CD14-positive monocyte (primary cell): ENCODE results near the gene ZNF202. TPM values are rescaled to one million over a fixed set of nuclear protein-coding genes. Genes with fewer than 3 reads are reported as not detected.

Experiments
- DNase-seq, 3 donors: peaks; one replicate each; pipeline ENCODE4 v3.0.0-alpha.2; 2011 to 2022
- H2AFZ ChIP-seq: 2 replicates; pipeline ENCODE4 v1.6.0; 2012; ENCODE audit warnings: mild to moderate bottlenecking, low read depth, low read length, inconsistent platforms; ENCODE audit not compliant: insufficient read depth, poor library complexity, severe bottlenecking
- H3K27ac ChIP-seq, 2 donors: 1 replicate in 1 of 2; 2 replicates in 1 of 2; pipeline ENCODE4 v1.5.1; 2012 to 2013; ENCODE audit warnings: low read length in 2 of 2, control low read depth in 1 of 2, inconsistent platforms in 1 of 2, low read depth in 1 of 2, mild to moderate bottlenecking in 1 of 2
- H3K27me3 ChIP-seq, 2 donors: one replicate each; pipeline versions ENCODE4 v1.6.0 to v1.6.1; 2011 to 2013; ENCODE audit warnings: low read length in 2 of 2; ENCODE audit not compliant: control insufficient read depth in 2 of 2, insufficient read depth in 2 of 2
- H3K36me3 ChIP-seq, 2 donors: replicated peaks in 1 of 2; 1 replicate in 1 of 2; 2 replicates in 1 of 2; pipeline versions ENCODE4 v1.5.1 to v1.6.1; 2012 to 2013; ENCODE audit warnings: low read length in 2 of 2, control low read depth in 1 of 2, inconsistent platforms in 1 of 2, mild to moderate bottlenecking in 1 of 2; ENCODE audit not compliant: insufficient read depth in 2 of 2, control insufficient read depth in 1 of 2
- H3K4me1 ChIP-seq, 2 donors: 1 replicate in 1 of 2; 2 replicates in 1 of 2; pipeline versions ENCODE4 v1.5.1 to v1.6.1; 2012 to 2013; ENCODE audit warnings: low read length in 2 of 2, control low read depth in 1 of 2, inconsistent platforms in 1 of 2, mild to moderate bottlenecking in 1 of 2, moderate library complexity in 1 of 2; ENCODE audit not compliant: insufficient read depth in 2 of 2, control insufficient read depth in 1 of 2
- H3K4me2 ChIP-seq: replicated peaks from 2 replicates; pipeline ENCODE3; 2012; ENCODE audit warnings: low read length, moderate library complexity, mild to moderate bottlenecking; ENCODE audit not compliant: poor library complexity, severe bottlenecking; ENCODE audit errors: extremely low read depth
- H3K4me3 ChIP-seq, 3 experiments: fragments of 200-600 bp in 1 of 3; sonication (generic) in 1 of 3; replicated peaks in 1 of 3; 1 replicate in 2 of 3; 2 replicates in 1 of 3; pipeline ENCODE4 v1.5.1; 2011 to 2013; ENCODE audit warnings: low read length in 3 of 3, mild to moderate bottlenecking in 3 of 3, control low read depth in 2 of 3, low read depth in 2 of 3, inconsistent platforms in 1 of 3, moderate library complexity in 1 of 3
- H3K79me2 ChIP-seq: 2 replicates; pipeline ENCODE4 v1.6.0; 2012; ENCODE audit warnings: mild to moderate bottlenecking, control low read depth, inconsistent platforms, low read length, moderate library complexity; ENCODE audit not compliant: insufficient read depth
- H3K9ac ChIP-seq: 2 replicates; pipeline ENCODE4 v1.6.0; 2017; ENCODE audit warnings: low read length, mild to moderate bottlenecking; ENCODE audit not compliant: insufficient read depth, poor library complexity, severe bottlenecking
- H3K9me3 ChIP-seq, 2 donors: replicated peaks in 1 of 2; 1 replicate in 1 of 2; 2 replicates in 1 of 2; pipeline versions ENCODE4 v1.5.1 to v1.6.1; 2012 to 2013; ENCODE audit warnings: low read length in 2 of 2, control low read depth in 1 of 2; ENCODE audit not compliant: control insufficient read depth in 1 of 2, insufficient read depth in 1 of 2
- H4K20me1 ChIP-seq: 2 replicates; pipeline ENCODE4 v1.6.0; 2012; ENCODE audit warnings: mild to moderate bottlenecking, low read length, control low read depth, moderate library complexity; ENCODE audit not compliant: insufficient read depth
- H3K27ac Mint-ChIP-seq, 7 donors: one replicate each; pipeline ENCODE4 v1.8.0; 2020; ENCODE audit warnings: mild to moderate bottlenecking in 7 of 7, mixed read lengths in 7 of 7, moderate library complexity in 6 of 7, inconsistent platforms in 2 of 7
- H3K27me3 Mint-ChIP-seq, 3 donors: one replicate each; pipeline ENCODE4 v1.8.0; 2021 to 2022; ENCODE audit warnings: low read depth in 3 of 3, mild to moderate bottlenecking in 3 of 3, mixed read lengths in 3 of 3, moderate library complexity in 3 of 3, inconsistent platforms in 1 of 3
- H3K36me3 Mint-ChIP-seq, 2 donors: one replicate each; pipeline ENCODE4 v1.8.0; 2020; ENCODE audit warnings: mixed read lengths in 2 of 2, inconsistent platforms in 1 of 2, mild to moderate bottlenecking in 1 of 2
- H3K4me1 Mint-ChIP-seq: one replicate; pipeline ENCODE4 v1.8.0; 2020; ENCODE audit warnings: mild to moderate bottlenecking, mixed read lengths
- H3K4me3 Mint-ChIP-seq, 2 donors: one replicate each; pipeline ENCODE4 v1.8.0; 2020; ENCODE audit warnings: mild to moderate bottlenecking in 2 of 2, mixed read lengths in 2 of 2, moderate library complexity in 1 of 2
- H3K9me3 Mint-ChIP-seq, 7 donors: one replicate each; pipeline ENCODE4 v1.8.0; 2020 to 2022; ENCODE audit warnings: mixed read lengths in 7 of 7, mild to moderate bottlenecking in 6 of 7, moderate library complexity in 6 of 7, inconsistent platforms in 2 of 7
- CTCF ChIP-seq: fragments of 200-600 bp; IDR thresholded peaks from one replicate; pipeline ENCODE4 v1.8.0; 2022; ENCODE audit warnings: antibody characterized with exemption, mild to moderate bottlenecking
- WGBS: methylation state at CpG from one replicate; pipeline ENCODE4 v1.1.5; 2013; ENCODE audit warnings: missing lambda C conversion rate; ENCODE audit not compliant: insufficient coverage; 5-methylcytosine and 5-hydroxymethylcytosine counted together
- intact Hi-C, 2 donors: fragments of 100-400 bp; cut with micrococcal nuclease; formaldehyde crosslinking; loops; one replicate each; pipeline versions ENCODE4 v1.15.0 to v1.15.1; 2023
- polyA plus RNA-seq, 3 donors: library from polyadenylated mRNA; depleted of rRNA in 1 of 3; unstranded in 2 of 3; stranded (reverse) in 1 of 3; fragments of 300-500 nt in 2 of 3; fragments of >200 nt in 1 of 3; fragmentation: Illumina TruSeq in 2 of 3; gene quantifications; 1 replicate in 2 of 3; 2 replicates in 1 of 3; pipeline ENCODE4 v1.2.3, GENCODE V29; 2012 to 2021

ZNF202 gene
- polyA plus RNA-seq, 3 donors, result 1.5 to 6.6 (median 1.9) TPM

- Mint-ChIP-seq H3K9me3 (no peaks in the 10 kb centered on the region), H3K4me3 (no peak overlapping the region), H3K36me3 (no peaks in the 10 kb centered on the region), H3K27ac (no peak overlapping the region), H3K4me1 (peaks cover 6% of the 10 kb centered on the region), H3K27me3 (peaks cover 5 to 11% (median 8%) of the 10 kb centered on the region in 3 donors)
- Histone ChIP-seq H4K20me1 (no peaks in the 10 kb centered on the region), H3K4me1 (no peaks in the 10 kb centered on the region), H3K9me3 (no peaks in the 10 kb centered on the region), H3K36me3 (no peaks in the 10 kb centered on the region), H3K27me3 (no peaks in the 10 kb centered on the region), H3K4me2 (no peak overlapping the region), H3K9ac (no peak overlapping the region), H3K27ac (no peak overlapping the region), H3K4me3 (no peak overlapping the region), H3K79me2 (no peaks in the 10 kb centered on the region), H2AFZ (no peak overlapping the region)
- no peak for DNase-seq
- intact Hi-C loops, result no loop called here
- no peak for TF ChIP-seq CTCF
Measured at GRCh38 chr11:123692961-123693360, 48.5 kb downstream of the ZNF202 start.

DNA sequence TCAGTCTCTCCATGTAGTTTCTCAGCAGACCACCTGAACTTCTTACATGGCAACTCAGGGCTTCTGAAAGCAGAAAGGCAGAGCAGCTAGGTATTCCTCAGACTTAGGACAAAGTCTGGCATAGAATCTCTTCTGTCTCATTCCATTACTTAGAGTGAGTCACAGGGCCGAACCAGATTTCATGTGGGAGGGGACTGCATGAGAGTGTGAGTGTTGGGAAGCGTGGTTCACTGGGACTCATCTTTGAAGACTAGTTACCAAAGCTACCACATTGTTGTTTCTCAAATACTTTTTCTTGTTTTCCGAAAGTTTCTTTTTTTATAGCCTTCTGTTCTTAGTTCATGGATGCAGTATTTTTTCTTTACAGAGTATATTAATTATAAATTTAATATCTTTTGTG lies 51.0 kb downstream of the ZNF202 start:
- Mint-ChIP-seq H3K4me1 (peaks cover 9% of the 10 kb centered on the region), H3K9me3 (no peaks in the 10 kb centered on the region), H3K27ac (no peak overlapping the region), H3K4me3 (no peak overlapping the region), H3K27me3 (peaks cover 9 to 12% (median 10%) of the 10 kb centered on the region in 3 donors), H3K36me3 (no peaks in the 10 kb centered on the region)
- no peaks in the 10 kb centered on the region for H3K79me2 ChIP-seq
- no peak overlapping the region for H3K4me3 ChIP-seq
- WGBS, result no CpG with 5 or more reads among the region's 3 CpGs
- H3K9me3 ChIP-seq, result no peaks in the 10 kb centered on the region
- no peak overlapping the region for H3K27ac ChIP-seq
- no peaks in the 10 kb centered on the region for H3K4me1 ChIP-seq
- H3K36me3 ChIP-seq, result no peaks in the 10 kb centered on the region
- H2AFZ ChIP-seq, result no peak overlapping the region
- no peaks in the 10 kb centered on the region for H4K20me1 ChIP-seq
- H3K27me3 ChIP-seq, result no peaks in the 10 kb centered on the region
- no peak overlapping the region for H3K4me2 ChIP-seq
- TF ChIP-seq CTCF, result no peak
- intact Hi-C loops, result no loop called here
- no peak overlapping the region for H3K9ac ChIP-seq
- DNase-seq, result no peak
